Gastrocnemius medialis (tissue), 4 donors: Measurements from ENCODE around the gene XYLT2. TPM values are rescaled to one million over a fixed set of nuclear protein-coding genes. Genes with fewer than 3 reads are reported as not detected.
A peak's percentile ranks its signal among the peaks of the same experiment; 100 is the strongest.

Experiments
- ATAC-seq, 2 donors: fragments of 150-250 bp; one replicate each; pipeline ENCODE4 v1.9.1; 2016
- DNase-seq, 2 donors: peaks; one replicate each; pipeline ENCODE4 v3.0.0-alpha.2; 2019
- H3K27ac ChIP-seq, 4 donors: fragments of 200-600 bp; sonication (generic); 1 replicate in 1 of 4; 2 replicates in 3 of 4; pipeline ENCODE4 v1.5.1; 2016 to 2018; ENCODE audit warnings: mild to moderate bottlenecking in 2 of 4, moderate library complexity in 1 of 4
- H3K27me3 ChIP-seq, 3 donors: fragments of 200-600 bp; sonication (generic) in 2 of 3; 1 replicate in 1 of 3; 2 replicates in 2 of 3; pipeline versions ENCODE4 v1.5.1 to v1.6.0; 2016 to 2019; ENCODE audit warnings: mild to moderate bottlenecking in 1 of 3, moderate library complexity in 1 of 3
- H3K36me3 ChIP-seq, 2 donors: fragments of 200-600 bp; sonication (generic) in 1 of 2; one replicate each; pipeline ENCODE4 v1.5.1; 2017 to 2018
- H3K4me1 ChIP-seq, 2 donors: fragments of 200-600 bp; sonication (generic) in 1 of 2; one replicate each; pipeline ENCODE4 v1.5.1; 2016 to 2017; ENCODE audit warnings: mild to moderate bottlenecking in 2 of 2
- H3K4me3 ChIP-seq, 4 donors: fragments of 200-600 bp; sonication (generic) in 3 of 4; 1 replicate in 1 of 4; 2 replicates in 3 of 4; pipeline ENCODE4 v1.5.1; 2016 to 2019; ENCODE audit warnings: mild to moderate bottlenecking in 2 of 4
- H3K9me3 ChIP-seq, 3 donors: fragments of 200-600 bp; sonication (generic) in 2 of 3; 1 replicate in 1 of 3; 2 replicates in 2 of 3; pipeline ENCODE4 v1.5.1; 2016 to 2019
- CTCF ChIP-seq, 5 experiments: fragments of 450-650 bp in 3 of 5; fragments of 200-600 bp in 2 of 5; sonication (generic) in 2 of 5; IDR thresholded peaks in 4 of 5; conservative IDR thresholded peaks in 1 of 5; 1 replicate in 4 of 5; 2 replicates in 1 of 5; pipeline ENCODE4 v1.5.1; 2016 to 2019; ENCODE audit warnings: antibody characterized with exemption in 5 of 5, mild to moderate bottlenecking in 3 of 5, moderate library complexity in 3 of 5
- POLR2A ChIP-seq, 2 donors: fragments of 450-650 bp; IDR thresholded peaks; one replicate each; pipeline ENCODE4 v1.6.1; 2017; ENCODE audit warnings: antibody characterized with exemption in 2 of 2, mild to moderate bottlenecking in 2 of 2, moderate library complexity in 2 of 2
- in situ Hi-C, 4 donors: fragments of 200-750 bp; cut with MboI; loops; one replicate each; pipeline versions ENCODE4 v1.15.0 to v1.8.0; 2017; ENCODE audit warnings: low sequenced_read_pairs in 4 of 4
- intact Hi-C: fragments of 100-400 bp; cut with DNase I; formaldehyde crosslinking; loops from one replicate; pipeline ENCODE4 v1.15.1; 2023; ENCODE audit warnings: low total_unique reads
- total RNA-seq, 4 donors: library from RNA; depleted of rRNA; stranded (reverse); fragments of >200 nt; gene quantifications; one replicate each; pipeline versions ENCODE4 v1.1.0 to v1.2.3, GENCODE V29; 2016

Gene XYLT2
- total RNA-seq, 4 donors from 2014 or later, result 7.9 to 12.6 (median 9.8) TPM

DNA sequence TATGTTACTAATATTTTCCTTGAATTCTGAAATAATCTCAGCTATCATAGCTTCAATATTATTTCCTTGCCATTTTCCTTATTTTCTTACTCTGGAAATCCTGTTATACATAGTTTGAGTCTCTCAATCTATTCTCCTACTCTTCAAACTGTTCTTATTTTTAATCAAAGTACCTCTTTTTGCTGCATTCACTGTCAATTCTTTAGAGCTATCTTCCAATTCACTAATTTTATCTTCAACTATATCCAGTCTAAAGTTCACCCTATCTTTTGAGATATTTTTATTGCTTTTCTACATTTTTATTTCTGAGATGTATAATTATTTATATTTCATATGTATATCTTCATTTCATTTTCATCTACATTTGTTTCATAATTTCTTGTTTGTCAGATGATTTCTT, 7.3 kb upstream of the XYLT2 start:
- H3K9me3 ChIP-seq, result no peaks in the 10 kb centered on the region
- no peak for DNase-seq
- no peaks in the 10 kb centered on the region for H3K27me3 ChIP-seq
- intact Hi-C loops (no loop called here), in situ Hi-C loops (no loop called here)
- TF ChIP-seq CTCF (IDR thresholded peaks at IDR 0.05 in 4 of 5, conservative IDR thresholded peaks at IDR 0.05 in 1 of 5) (no peak), POLR2A (IDR thresholded peaks at IDR 0.05) (no peak)
- H3K36me3 ChIP-seq, result no peaks in the 10 kb centered on the region
- no peaks in the 10 kb centered on the region for H3K4me1 ChIP-seq
- ATAC-seq, result no peak
- no peak overlapping the region for H3K4me3 ChIP-seq
- no peak overlapping the region for H3K27ac ChIP-seq

DNA sequence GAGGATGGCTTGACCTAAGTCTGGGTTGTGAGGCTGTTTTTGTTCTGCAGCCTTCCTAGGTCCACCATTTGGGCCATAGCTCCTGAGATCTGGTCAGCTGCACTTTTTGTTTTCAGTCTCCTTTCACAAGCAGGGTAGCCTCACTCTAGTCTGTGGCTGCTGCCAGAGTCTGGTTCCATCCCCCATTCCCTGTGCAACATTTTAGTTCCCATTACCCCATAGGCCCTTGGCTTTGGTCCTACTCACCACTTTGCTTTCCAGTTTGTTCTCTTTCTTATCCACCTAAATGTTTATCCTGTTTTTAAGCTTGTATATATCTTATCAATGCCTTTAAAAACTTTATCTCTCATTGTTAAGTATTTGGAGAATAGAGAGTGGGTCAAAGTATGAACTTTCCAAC, 6.5 kb upstream of the XYLT2 start:
- no peak for ATAC-seq

DNA sequence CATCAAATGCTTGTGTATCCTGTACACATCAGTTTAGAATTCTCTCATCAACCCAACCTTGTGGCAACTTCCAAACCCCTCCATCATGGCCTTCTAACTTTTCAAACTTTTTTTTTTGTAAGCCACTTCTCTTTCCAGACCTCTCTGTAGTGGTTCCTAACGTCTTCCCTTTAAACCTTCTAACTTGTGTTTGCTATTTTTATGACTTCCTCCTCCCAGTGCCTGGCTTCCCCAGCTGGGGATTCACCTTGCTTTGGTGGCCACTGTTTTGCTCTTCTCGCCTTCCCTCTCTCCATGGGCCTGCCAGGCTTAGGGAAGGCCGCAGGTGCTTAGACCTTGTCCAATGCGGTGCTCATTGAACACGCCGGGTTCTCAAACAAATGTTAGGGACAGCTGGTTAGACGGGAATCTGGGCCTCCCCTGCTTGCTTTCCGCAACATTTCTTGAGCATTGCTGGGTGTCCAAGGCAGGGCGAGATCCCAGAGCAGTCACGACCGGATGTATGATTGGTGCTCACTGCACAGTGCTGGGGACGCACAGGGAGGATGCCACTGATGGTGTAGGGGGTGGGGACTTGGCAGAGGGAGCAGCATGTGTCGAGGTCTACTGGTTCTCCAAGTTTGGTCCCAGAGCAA, 1.1 kb upstream of the XYLT2 start:
- ATAC-seq (no peak), DNase-seq (no peak)
- TF ChIP-seq POLR2A (IDR thresholded peaks at IDR 0.05) (no peak), CTCF (IDR thresholded peaks at IDR 0.05 in 4 of 5, conservative IDR thresholded peaks at IDR 0.05 in 1 of 5) (no peak)
- in situ Hi-C loops, result no loop called here
- H3K27ac ChIP-seq, result no peak overlapping the region
- H3K36me3 ChIP-seq, result no peaks in the 10 kb centered on the region
- no peaks in the 10 kb centered on the region for H3K27me3 ChIP-seq
- intact Hi-C loops, result loop anchor here (2.0 kb wide), 1 partner anchor 28 kb away; the partner anchor contains the start of genes EME1 and MRPL27
- peaks cover 8 to 19% of the 10 kb centered on the region in 2 donors for H3K4me1 ChIP-seq
- H3K9me3 ChIP-seq, result no peaks in the 10 kb centered on the region
- peak overlapping the region in 1 of 4 donors; percentile 79 for H3K4me3 ChIP-seq

More for the DNA sequence above, 6.5 kb upstream of the XYLT2 start:
- Histone ChIP-seq H3K27ac (no peak overlapping the region), H3K36me3 (no peaks in the 10 kb centered on the region), H3K4me3 (no peak overlapping the region), H3K9me3 (no peaks in the 10 kb centered on the region), H3K4me1 (no peaks in the 10 kb centered on the region), H3K27me3 (no peaks in the 10 kb centered on the region)
- intact Hi-C loops (no loop called here), in situ Hi-C loops (no loop called here)
- DNase-seq, result no peak
- no peak for TF ChIP-seq POLR2A (IDR thresholded peaks at IDR 0.05)
- no peak for TF ChIP-seq CTCF (IDR thresholded peaks at IDR 0.05 in 4 of 5, conservative IDR thresholded peaks at IDR 0.05 in 1 of 5)

DNA sequence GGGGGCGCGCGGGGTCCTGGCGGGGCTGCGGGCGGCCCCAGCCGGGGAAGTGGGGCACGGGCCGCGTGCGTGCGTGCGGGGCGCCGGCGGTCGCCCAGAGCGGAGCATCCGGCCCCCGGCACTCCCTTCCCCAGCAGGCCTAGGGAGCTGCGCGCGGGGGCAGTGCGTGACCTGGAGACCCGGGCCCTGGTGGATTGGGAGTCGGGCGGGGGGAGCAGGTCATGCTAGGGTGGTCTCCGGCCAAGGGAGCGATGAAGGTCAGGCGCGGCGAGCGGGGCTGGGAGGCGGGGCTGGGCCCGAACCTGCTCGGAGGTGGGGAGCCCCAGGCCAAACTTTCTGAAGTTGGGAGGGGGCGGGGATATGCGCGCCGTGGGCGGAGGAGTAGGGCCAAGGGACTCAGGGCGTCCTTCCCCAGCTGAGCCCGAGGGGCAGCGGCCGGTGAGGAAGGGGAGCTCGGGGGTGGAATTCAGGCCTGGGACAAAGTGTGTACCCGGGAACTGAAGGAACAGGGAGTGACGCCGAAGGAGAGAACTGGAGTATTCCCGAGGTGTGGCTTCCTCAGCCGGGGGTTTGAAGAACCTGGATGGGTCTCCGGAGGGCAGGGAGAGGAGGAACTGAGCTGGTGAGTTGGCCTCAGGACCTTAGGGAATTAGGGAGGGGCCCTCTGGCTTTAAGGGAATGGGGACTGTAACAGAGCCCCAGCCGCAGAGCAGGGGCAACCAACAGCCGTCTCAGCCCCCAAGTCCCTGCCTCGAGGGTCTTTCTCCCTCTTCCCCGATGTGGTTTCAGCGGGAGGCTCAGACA, 589 bp downstream of the XYLT2 start:
- peak in 1 of 2 donors; percentile 33 for DNase-seq
- ATAC-seq, result peak; percentile 51 to 55
- TF ChIP-seq CTCF (IDR thresholded peaks at IDR 0.05 in 4 of 5, conservative IDR thresholded peaks at IDR 0.05 in 1 of 5), result no peak
- no peak for TF ChIP-seq POLR2A (IDR thresholded peaks at IDR 0.05)
- H3K36me3 ChIP-seq, result no peaks in the 10 kb centered on the region
- no peaks in the 10 kb centered on the region for H3K9me3 ChIP-seq
- peak overlapping the region; percentile 76 to 89 (median 84) for H3K4me3 ChIP-seq
- in situ Hi-C loops (no loop called here), intact Hi-C loops (no loop called here)
- H3K4me1 ChIP-seq, result peaks cover 8 to 19% of the 10 kb centered on the region in 2 donors
- H3K27ac ChIP-seq, result peak overlapping the region; percentile 50 to 76 (median 64)
- H3K27me3 ChIP-seq, result no peaks in the 10 kb centered on the region
